Caco-2 (cell line): ENCODE measurements around the gene ATP13A1. TPM values are rescaled to one million over a fixed set of nuclear protein-coding genes. Genes with fewer than 3 reads are reported as not detected.
"Not testable (repeated sequence)": the region's sequence is repeated elsewhere in the genome, so short reads cannot be mapped to it uniquely, and the experiment has no call there.

ENCODE experiments used
- BruUV-seq: library from RNA; stranded (reverse); fragments of 400-500 nt; replicated peaks from 2 replicates; lab custom pipeline; 2021; lab: Mats Ljungman, UMichigan
- CTCF ChIA-PET: fragments of 300-600 bp; sonication (Branson Sonifier 250); formaldehyde crosslinking; loops from one replicate; lab custom pipeline; 2022; ENCODE audit warnings: antibody characterized with exemption; lab: Charles Lee
- POLR2A ChIA-PET: fragments of 300-600 bp; sonication (Branson Sonifier 250); formaldehyde crosslinking; loops from one replicate; lab custom pipeline; 2022; ENCODE audit warnings: antibody characterized with exemption; lab: Charles Lee
- DNase-seq, 2 experiments: peaks; one replicate each; pipeline versions ENCODE4 v3.0.0 to v3.0.0-alpha.2; 2020 to 2022
- H3K27me3 ChIP-seq: replicated peaks from 2 replicates; pipeline ENCODE4 v1.6.0; 2011; ENCODE audit warnings: low read length; ENCODE audit not compliant: control insufficient read depth, insufficient read depth
- H3K36me3 ChIP-seq: 2 replicates; pipeline ENCODE4 v1.5.1; 2011; ENCODE audit warnings: low read length; ENCODE audit not compliant: control insufficient read depth, insufficient read depth
- H3K4me1 ChIP-seq: fragments of 250-450 bp; sonication (Bioruptor Pico); 2 replicates; pipeline ENCODE4 v1.5.1; 2020; ENCODE audit warnings: mild to moderate bottlenecking
- H3K4me3 ChIP-seq: 2 replicates; pipeline ENCODE4 v1.5.1; 2011; ENCODE audit warnings: low read depth, mild to moderate bottlenecking, control low read depth, low read length
- H3K9me3 ChIP-seq: fragments of 250-450 bp; sonication (Bioruptor Pico); 2 replicates; pipeline ENCODE4 v1.5.1; 2020; ENCODE audit warnings: mild to moderate bottlenecking, moderate library complexity
- H3K27ac Mint-ChIP-seq: one replicate; pipeline ENCODE4 v1.8.0; 2022; ENCODE audit warnings: mixed read lengths; ENCODE audit not compliant: unreplicated experiment
- H3K27me3 Mint-ChIP-seq: one replicate; pipeline ENCODE4 v1.8.0; 2022; ENCODE audit warnings: mixed read lengths; ENCODE audit not compliant: insufficient read depth, unreplicated experiment
- H3K36me3 Mint-ChIP-seq: one replicate; pipeline ENCODE4 v1.8.0; 2022; ENCODE audit warnings: mild to moderate bottlenecking, mixed read lengths; ENCODE audit not compliant: insufficient read depth, unreplicated experiment
- H3K4me1 Mint-ChIP-seq: one replicate; pipeline ENCODE4 v1.8.0; 2022; ENCODE audit warnings: low read depth, mixed read lengths; ENCODE audit not compliant: unreplicated experiment
- H3K4me3 Mint-ChIP-seq: one replicate; pipeline ENCODE4 v1.8.0; 2022; ENCODE audit warnings: mild to moderate bottlenecking, moderate library complexity, mixed read lengths; ENCODE audit not compliant: unreplicated experiment
- H3K9me3 Mint-ChIP-seq: one replicate; pipeline ENCODE4 v1.8.0; 2022; ENCODE audit warnings: mixed read lengths; ENCODE audit not compliant: unreplicated experiment
- intact Hi-C: fragments of 100-400 bp; cut with micrococcal nuclease; formaldehyde crosslinking; loops from one replicate; pipeline ENCODE4 v1.10.0; 2022; ENCODE audit not compliant: unreplicated experiment
- total RNA-seq: library from RNA; stranded (reverse); gene quantifications from 2 replicates; pipeline ENCODE4 v1.2.3, GENCODE V29; 2022
- TF ChIP-seq, protein P1 (sequence below), 2 experiments: fragments of 200-600 bp in 1 of 2; IDR thresholded peaks; 1 replicate in 1 of 2; 2 replicates in 1 of 2; pipeline versions ENCODE4 v1.5.1 to v1.8.0; 2011 to 2022; ENCODE audit warnings: antibody characterized with exemption in 1 of 2, control low read depth in 1 of 2, inconsistent platforms in 1 of 2, low read depth in 1 of 2, low read length in 1 of 2, mild to moderate bottlenecking in 1 of 2, moderate library complexity in 1 of 2; ENCODE audit not compliant: insufficient read depth in 1 of 2, severe bottlenecking in 1 of 2, unreplicated experiment in 1 of 2

The ATP13A1 gene
- total RNA-seq, 1 experiment from 2014 or later: 83.0 TPM

DNA sequence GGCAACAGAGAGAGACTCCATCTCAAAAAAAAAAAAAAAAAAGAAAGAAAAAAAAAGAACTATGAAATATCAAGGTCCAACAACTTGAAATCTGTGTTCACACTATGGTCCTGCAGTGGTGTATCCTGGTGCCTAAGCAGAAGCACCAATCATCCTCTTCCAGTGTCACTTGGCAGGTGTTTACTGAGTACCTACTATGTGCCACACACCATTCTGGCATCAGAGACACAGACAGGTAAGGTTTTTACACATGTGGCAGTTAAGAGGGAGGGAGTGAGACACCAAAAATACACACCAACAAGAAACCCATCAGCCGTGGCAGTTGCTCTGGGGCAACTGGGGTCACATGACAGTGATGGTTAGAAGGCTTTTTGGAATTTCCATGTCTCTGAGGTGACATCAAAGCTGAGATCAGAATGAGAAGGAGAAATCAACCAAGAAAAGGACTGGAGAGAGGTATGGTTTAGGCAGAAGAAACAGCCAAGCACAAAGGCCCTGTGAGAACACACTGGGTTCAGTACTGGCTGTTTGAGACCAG, 62.6 kb downstream of the ATP13A1 start:
- intact Hi-C loops: no loop called here
- Mint-ChIP-seq H3K27me3 (no peaks in the 10 kb centered on the region), H3K9me3 (no peaks in the 10 kb centered on the region), H3K4me3 (no peak overlapping the region), H3K36me3 (no peaks in the 10 kb centered on the region), H3K27ac (no peak overlapping the region), H3K4me1 (peaks cover 7% of the 10 kb centered on the region)
- TF ChIP-seq, protein P1, sequence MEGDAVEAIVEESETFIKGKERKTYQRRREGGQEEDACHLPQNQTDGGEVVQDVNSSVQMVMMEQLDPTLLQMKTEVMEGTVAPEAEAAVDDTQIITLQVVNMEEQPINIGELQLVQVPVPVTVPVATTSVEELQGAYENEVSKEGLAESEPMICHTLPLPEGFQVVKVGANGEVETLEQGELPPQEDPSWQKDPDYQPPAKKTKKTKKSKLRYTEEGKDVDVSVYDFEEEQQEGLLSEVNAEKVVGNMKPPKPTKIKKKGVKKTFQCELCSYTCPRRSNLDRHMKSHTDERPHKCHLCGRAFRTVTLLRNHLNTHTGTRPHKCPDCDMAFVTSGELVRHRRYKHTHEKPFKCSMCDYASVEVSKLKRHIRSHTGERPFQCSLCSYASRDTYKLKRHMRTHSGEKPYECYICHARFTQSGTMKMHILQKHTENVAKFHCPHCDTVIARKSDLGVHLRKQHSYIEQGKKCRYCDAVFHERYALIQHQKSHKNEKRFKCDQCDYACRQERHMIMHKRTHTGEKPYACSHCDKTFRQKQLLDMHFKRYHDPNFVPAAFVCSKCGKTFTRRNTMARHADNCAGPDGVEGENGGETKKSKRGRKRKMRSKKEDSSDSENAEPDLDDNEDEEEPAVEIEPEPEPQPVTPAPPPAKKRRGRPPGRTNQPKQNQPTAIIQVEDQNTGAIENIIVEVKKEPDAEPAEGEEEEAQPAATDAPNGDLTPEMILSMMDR (IDR thresholded peaks at IDR 0.05; ENCODE audit: insufficient read depth in 1 of 2, low read depth in 1 of 2, low read length in 1 of 2, severe bottlenecking in 1 of 2, unreplicated experiment in 1 of 2): no peak
- Histone ChIP-seq H3K27me3 (no peaks in the 10 kb centered on the region), H3K4me3 (no peak overlapping the region), H3K36me3 (no peaks in the 10 kb centered on the region), H3K4me1 (no peaks in the 10 kb centered on the region), H3K9me3 (no peaks in the 10 kb centered on the region)
- no TSS peak for BruUV-seq
- ChIA-PET CTCF (no interaction called here), POLR2A (no interaction called here)
- no peak for DNase-seq

DNA sequence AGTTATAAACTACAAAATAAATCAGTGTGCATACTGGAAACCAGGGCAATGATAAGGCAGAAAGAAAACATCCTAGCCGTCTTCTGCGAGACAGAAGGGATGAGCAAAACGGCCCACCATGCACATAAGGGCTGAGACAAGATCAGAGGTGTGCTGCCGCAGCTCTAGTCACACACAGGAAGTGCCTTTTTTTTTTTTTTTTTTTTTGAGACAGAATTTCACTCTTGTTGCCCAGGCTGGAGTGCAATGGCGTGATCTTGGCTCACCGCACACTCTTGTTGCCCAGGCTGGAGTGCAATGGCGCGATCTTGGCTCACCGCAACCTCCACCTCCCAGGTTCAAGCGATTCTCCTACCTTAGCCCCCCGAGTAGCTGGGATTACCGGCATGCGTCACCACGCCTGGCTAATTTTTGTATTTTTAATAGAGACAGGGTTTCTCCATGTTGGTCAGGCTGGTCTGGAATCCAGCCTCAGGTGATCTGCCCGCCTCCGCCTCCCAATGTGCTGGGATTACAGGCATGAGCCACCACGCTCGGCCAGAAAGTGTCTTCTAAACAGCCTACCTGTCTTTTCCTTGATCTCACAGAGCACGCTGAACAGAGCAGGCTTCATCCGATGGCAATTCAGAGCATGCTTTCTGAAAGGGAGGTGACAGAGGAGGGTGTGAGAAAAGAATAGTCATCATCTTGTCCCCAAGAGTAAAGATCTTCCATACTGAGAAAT, 64.6 kb downstream of the ATP13A1 start:
- H3K4me1 ChIP-seq, H3K9me3 ChIP-seq, H3K4me1 Mint-ChIP-seq, POLR2A ChIA-PET, H3K4me3 Mint-ChIP-seq, H3K27me3 ChIP-seq, intact Hi-C loops, H3K27ac Mint-ChIP-seq, DNase-seq, BruUV-seq, H3K27me3 Mint-ChIP-seq, H3K9me3 Mint-ChIP-seq, H3K36me3 ChIP-seq, H3K4me3 ChIP-seq, H3K36me3 Mint-ChIP-seq, CTCF ChIA-PET: not testable (repeated sequence)

DNA sequence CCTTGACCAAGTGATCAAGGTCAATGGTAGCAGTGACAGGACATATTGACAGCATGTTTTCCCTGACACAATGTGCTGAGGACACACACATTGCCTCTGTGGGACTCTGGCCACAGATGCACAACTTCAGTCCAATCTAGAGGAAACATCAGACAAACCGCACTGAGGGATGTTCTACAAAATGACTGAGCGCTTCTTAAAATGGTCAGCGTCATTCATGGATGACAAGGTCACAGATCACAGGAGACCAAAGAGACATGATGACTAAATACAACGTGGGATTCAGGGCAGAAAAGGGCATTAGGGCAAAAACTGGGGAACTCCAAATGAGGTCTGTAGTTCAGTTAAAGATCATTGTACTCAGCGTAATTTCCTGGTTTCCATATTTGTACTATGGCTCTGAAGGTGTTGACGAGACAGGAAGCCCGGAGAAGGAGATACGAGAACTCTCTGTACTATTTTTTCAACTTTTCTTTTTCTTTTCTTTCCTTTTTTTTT, 65.6 kb downstream of the ATP13A1 start:
- Mint-ChIP-seq H3K27ac (no peak overlapping the region), H3K4me3 (no peak overlapping the region), H3K4me1 (peaks cover 7% of the 10 kb centered on the region), H3K9me3 (no peaks in the 10 kb centered on the region), H3K36me3 (no peaks in the 10 kb centered on the region), H3K27me3 (no peaks in the 10 kb centered on the region)
- H3K27me3 ChIP-seq: no peaks in the 10 kb centered on the region
- intact Hi-C loops: no loop called here
- BruUV-seq: no TSS peak
- DNase-seq: no peak
- no peak overlapping the region for H3K4me3 ChIP-seq
- H3K9me3 ChIP-seq: no peaks in the 10 kb centered on the region
- ChIA-PET CTCF (no interaction called here), POLR2A (no interaction called here)
- no peaks in the 10 kb centered on the region for H3K4me1 ChIP-seq
- TF ChIP-seq, protein P1 (IDR thresholded peaks at IDR 0.05; ENCODE audit: insufficient read depth in 1 of 2, low read depth in 1 of 2, low read length in 1 of 2, severe bottlenecking in 1 of 2, unreplicated experiment in 1 of 2): no peak
- no peaks in the 10 kb centered on the region for H3K36me3 ChIP-seq

Other genes with a start within 250 kb of the ATP13A1 start
- 3.1 and 3.8 TPM in 2 replicates for gene TSSK6, start 148.1 kb downstream of the ATP13A1 start, total RNA-seq
- 345 and 355 TPM in 2 replicates for gene NDUFA13, start 147.5 kb downstream of the ATP13A1 start, total RNA-seq
- gene YJEFN3, start 134.8 kb downstream of the ATP13A1 start, total RNA-seq: 6.7 and 8.1 TPM in 2 replicates
- 1.1 and 1.3 TPM in 2 replicates for gene CILP2, start 125.4 kb downstream of the ATP13A1 start, total RNA-seq
- 3.5 and 3.6 TPM in 2 replicates for gene PBX4, start 45.0 kb downstream of the ATP13A1 start, total RNA-seq
- 29.3 and 31.3 TPM in 2 replicates for gene LPAR2, start 35.5 kb downstream of the ATP13A1 start, total RNA-seq
- gene GMIP, start 20.0 kb downstream of the ATP13A1 start, total RNA-seq: 8.6 and 10.4 TPM in 2 replicates
- 11.8 and 12.5 TPM in 2 replicates for gene ZNF101, start 5.2 kb upstream of the ATP13A1 start, total RNA-seq
- gene ZNF14, start 69.4 kb upstream of the ATP13A1 start, total RNA-seq: 4.5 and 4.9 TPM in 2 replicates
- gene ZNF506, start 158.1 kb upstream of the ATP13A1 start, total RNA-seq: 8.1 and 9.4 TPM in 2 replicates
- 6.4 and 7.1 TPM in 2 replicates for gene ZNF253, start 202.2 kb upstream of the ATP13A1 start, total RNA-seq
- gene ZNF93, start 237.3 kb upstream of the ATP13A1 start, total RNA-seq: 6.3 and 7.5 TPM in 2 replicates